CD4-positive, alpha-beta T cell treated with Interleukin-2 at 100 ng/mL for 4 hours (primary cell): ENCODE data around the gene RBFOX1.

Source experiments
- DNase-seq: peaks from one replicate; pipeline ENCODE4 v3.0.0-alpha.2; 2020; ENCODE audit warnings: low spot score

The RBFOX1 gene

GRCh38 chr16:7420843-7421242 lies 88.2 kb downstream of the RBFOX1 start:
- DNase-seq = no peak

GRCh38 chr16:7421578-7421977 lies 88.9 kb downstream of the RBFOX1 start:
- no peak for DNase-seq

- DNase-seq = no peak
These were observed 89.6 kb downstream of the RBFOX1 start for GRCh38 chr16:7422036-7422888.

- DNase-seq = no peak
These were observed 90.9 kb downstream of the RBFOX1 start for GRCh38 chr16:7423434-7424044.

- no peak for DNase-seq
These were observed 93.5 kb downstream of the RBFOX1 start for GRCh38 chr16:7426161-7426560.

- DNase-seq = no peak
These were observed 99.1 kb downstream of the RBFOX1 start for GRCh38 chr16:7431723-7432122.

- DNase-seq = no peak
These were observed 103.7 kb downstream of the RBFOX1 start for GRCh38 chr16:7436306-7436705.

- no peak for DNase-seq
These were observed 104.6 kb downstream of the RBFOX1 start for GRCh38 chr16:7437135-7437804.

GRCh38 chr16:7437843-7438242 lies 105.2 kb downstream of the RBFOX1 start:
- no peak for DNase-seq

GRCh38 chr16:7438601-7439000 lies 106.0 kb downstream of the RBFOX1 start:
- no peak for DNase-seq

- no peak for DNase-seq
These were observed 106.9 kb downstream of the RBFOX1 start for GRCh38 chr16:7439518-7439917.

GRCh38 chr16:7440886-7441400 lies 108.3 kb downstream of the RBFOX1 start:
- no peak for DNase-seq

- no peak for DNase-seq
These were observed 109.4 kb downstream of the RBFOX1 start for GRCh38 chr16:7442050-7442449.

- DNase-seq = no peak
These were observed 110.5 kb downstream of the RBFOX1 start for GRCh38 chr16:7443142-7443541.

- DNase-seq = no peak
These were observed 111.2 kb downstream of the RBFOX1 start for GRCh38 chr16:7443648-7444365.

- no peak for DNase-seq
These were observed 116.7 kb downstream of the RBFOX1 start for GRCh38 chr16:7449306-7449705.

GRCh38 chr16:7449808-7450207 lies 117.2 kb downstream of the RBFOX1 start:
- no peak for DNase-seq

- no peak for DNase-seq
These were observed 117.8 kb downstream of the RBFOX1 start for GRCh38 chr16:7450440-7450839.

- DNase-seq = no peak
These were observed 119.4 kb downstream of the RBFOX1 start for GRCh38 chr16:7452090-7452489.

- DNase-seq = no peak
These were observed 123.6 kb downstream of the RBFOX1 start for GRCh38 chr16:7456211-7456610.

- DNase-seq = no peak
These were observed 125.5 kb downstream of the RBFOX1 start for GRCh38 chr16:7458144-7458543.

- DNase-seq = no peak
These were observed 137.7 kb downstream of the RBFOX1 start for GRCh38 chr16:7470344-7470743.
